ENCODE measurements around the gene POLN.

The POLN gene

GRCh38 chr4:2175990-2176698, 65.8 kb downstream of the POLN start:
- Histone ChIP-seq H3K36me3 (replicated peaks) (no peaks in the 10 kb centered on the region), H3K4me3 (ENCODE audit: low read depth, low read length) (no peak overlapping the region), H3K27ac (no peak overlapping the region), H3K27me3 (replicated peaks) (no peaks in the 10 kb centered on the region)
- no peak for DNase-seq
- in situ Hi-C loops (cut with HindIII; ENCODE audit: low pct_ligation_motif_present, low sequenced_read_pairs): no loop called here
- no peak for TF ChIP-seq CTCF (IDR thresholded peaks at IDR 0.05; ENCODE audit: low read depth, low read length, missing control alignments)

- in situ Hi-C loops (cut with HindIII; ENCODE audit: low pct_ligation_motif_present, low sequenced_read_pairs): no loop called here
- TF ChIP-seq CTCF (IDR thresholded peaks at IDR 0.05; ENCODE audit: low read depth, low read length, missing control alignments): no peak
- Histone ChIP-seq H3K27ac (no peak overlapping the region), H3K4me3 (ENCODE audit: low read depth, low read length) (no peak overlapping the region), H3K36me3 (replicated peaks) (no peaks in the 10 kb centered on the region), H3K27me3 (replicated peaks) (no peaks in the 10 kb centered on the region)
- DNase-seq: no peak
Observed at GRCh38 chr4:2174061-2174460, 67.9 kb downstream of the POLN start.

GRCh38 chr4:2172627-2173231, 69.2 kb downstream of the POLN start:
- Histone ChIP-seq H3K27ac (no peak overlapping the region), H3K36me3 (replicated peaks) (no peaks in the 10 kb centered on the region), H3K27me3 (replicated peaks) (no peaks in the 10 kb centered on the region), H3K4me3 (ENCODE audit: low read depth, low read length) (no peak overlapping the region)
- in situ Hi-C loops (cut with HindIII; ENCODE audit: low pct_ligation_motif_present, low sequenced_read_pairs): no loop called here
- no peak for DNase-seq
- TF ChIP-seq CTCF (IDR thresholded peaks at IDR 0.05; ENCODE audit: low read depth, low read length, missing control alignments): no peak

- in situ Hi-C loops (cut with HindIII; ENCODE audit: low pct_ligation_motif_present, low sequenced_read_pairs): no loop called here
- no peak overlapping the region for H3K27ac ChIP-seq
- no peaks in the 10 kb centered on the region for H3K27me3 ChIP-seq (replicated peaks)
- DNase-seq: no peak
- no peak for TF ChIP-seq CTCF (IDR thresholded peaks at IDR 0.05; ENCODE audit: low read depth, low read length, missing control alignments)
- H3K36me3 ChIP-seq (replicated peaks): no peaks in the 10 kb centered on the region
- H3K4me3 ChIP-seq (ENCODE audit: low read depth, low read length): no peak overlapping the region
Observed at GRCh38 chr4:2172161-2172560, 69.8 kb downstream of the POLN start.

GRCh38 chr4:2168469-2169319, 73.2 kb downstream of the POLN start:
- Histone ChIP-seq H3K4me3 (ENCODE audit: low read depth, low read length) (no peak overlapping the region), H3K27ac (no peak overlapping the region), H3K36me3 (replicated peaks) (no peaks in the 10 kb centered on the region), H3K27me3 (replicated peaks) (no peaks in the 10 kb centered on the region)
- no peak for DNase-seq
- in situ Hi-C loops (cut with HindIII; ENCODE audit: low pct_ligation_motif_present, low sequenced_read_pairs): no loop called here
- TF ChIP-seq CTCF (IDR thresholded peaks at IDR 0.05; ENCODE audit: low read depth, low read length, missing control alignments): no peak

Measured in brain microvascular endothelial cell (primary cell).